Gastroesophageal sphincter (tissue), 4 donors: ENCODE results near the gene LIN37. TPM values are rescaled to one million over a fixed set of nuclear protein-coding genes. Genes with fewer than 3 reads are reported as not detected.
A peak's percentile ranks its signal among the peaks of the same experiment; 100 is the strongest.

Source experiments
- ATAC-seq: fragments of 150-250 bp; one replicate; pipeline ENCODE4 v1.9.1; 2016; ENCODE audit warnings: mild to moderate bottlenecking, moderate library complexity
- H3K27ac ChIP-seq, 4 donors: fragments of 200-600 bp; sonication (generic) in 3 of 4; 1 replicate in 3 of 4; 2 replicates in 1 of 4; pipeline ENCODE4 v1.5.1; 2016 to 2019
- H3K27me3 ChIP-seq: fragments of 200-600 bp; sonication (generic); one replicate; pipeline ENCODE4 v1.5.1; 2019
- H3K36me3 ChIP-seq, 2 donors: fragments of 200-600 bp; sonication (generic); one replicate each; pipeline ENCODE4 v1.5.1; 2019; ENCODE audit warnings: control low read depth in 1 of 2
- H3K4me1 ChIP-seq, 3 donors: fragments of 200-600 bp; sonication (generic); 1 replicate in 2 of 3; 2 replicates in 1 of 3; pipeline ENCODE4 v1.5.1; 2016 to 2019; ENCODE audit warnings: control low read depth in 2 of 3
- H3K4me3 ChIP-seq, 2 donors: fragments of 200-600 bp; sonication (generic); one replicate each; pipeline ENCODE4 v1.5.1; 2019; ENCODE audit warnings: mild to moderate bottlenecking in 1 of 2, moderate library complexity in 1 of 2
- H3K9me3 ChIP-seq, 3 donors: fragments of 200-600 bp; sonication (generic); one replicate each; pipeline ENCODE4 v1.5.1; 2017 to 2019; ENCODE audit warnings: control low read depth in 2 of 3
- CTCF ChIP-seq, 4 experiments: fragments of 200-600 bp in 2 of 4; fragments of 450-650 bp in 2 of 4; sonication (generic) in 1 of 4; IDR thresholded peaks; one replicate each; pipeline ENCODE4 v1.5.1; 2017 to 2019; ENCODE audit warnings: antibody characterized with exemption in 4 of 4, mild to moderate bottlenecking in 2 of 4, moderate library complexity in 2 of 4
- EP300 ChIP-seq: sonication (generic); formaldehyde crosslinking; IDR thresholded peaks from one replicate; pipeline ENCODE4 v1.6.1; 2017; ENCODE audit warnings: antibody characterized with exemption, mild to moderate bottlenecking
- POLR2A ChIP-seq, 2 donors: fragments of 450-650 bp; IDR thresholded peaks; one replicate each; pipeline ENCODE4 v1.6.1; 2017; ENCODE audit warnings: antibody characterized with exemption in 2 of 2, mild to moderate bottlenecking in 2 of 2, moderate library complexity in 1 of 2
- POLR2AphosphoS5 ChIP-seq: sonication (generic); formaldehyde crosslinking; IDR thresholded peaks from one replicate; pipeline ENCODE4 v1.6.1; 2017; ENCODE audit warnings: antibody characterized with exemption
- WGBS, 2 donors: methylation state at CpG; one replicate each; pipeline ENCODE4 v1.1.5; 2018; ENCODE audit warnings: low coverage in 1 of 2; 5-methylcytosine and 5-hydroxymethylcytosine counted together
- total RNA-seq, 4 donors: library from RNA; depleted of rRNA; stranded (reverse); fragments of >200 nt; gene quantifications; one replicate each; pipeline ENCODE4 v1.1.0, GENCODE V29; 2016

Gene LIN37
- 10 to 100 TPM; 14.4 to 29.4 (median 18.7) TPM for total RNA-seq

GRCh38 chr19:35748106-35749020 is at the start of gene LIN37:
Gene LIN37 (plus strand): TSS chr19:35748576. CDS start chr19:35748725, 149 bp downstream.
- ATAC-seq = peak; percentile 93
- peaks cover 0 to 34% of the 10 kb centered on the region in 2 donors for H3K36me3 ChIP-seq
- WGBS, 2 donors = 2 to 3% methylated on average over 17 to 19 of the region's 45 CpGs
- TF ChIP-seq EP300 = no peak
- TF ChIP-seq POLR2AphosphoS5 = peak; percentile 93
- peak; percentile 79 to 87 for TF ChIP-seq POLR2A (IDR thresholded peaks at IDR 0.05)
- peak in 2 of 4 experiments; percentile 14 to 15 for TF ChIP-seq CTCF (IDR thresholded peaks at IDR 0.05)
- no peaks in the 10 kb centered on the region for H3K27me3 ChIP-seq
- peak within 1 kb of the TSS; percentile 70 to 87 (median 87) for H3K27ac ChIP-seq
- peaks cover 0 to 61% (median 28%) of the 10 kb centered on the region in 3 donors for H3K4me1 ChIP-seq
- H3K4me3 ChIP-seq = peak within 1 kb of the TSS; percentile 79 to 81
- no peaks in the 10 kb centered on the region for H3K9me3 ChIP-seq

- Histone ChIP-seq H3K4me3 (peak overlapping the region; percentile 46 to 62), H3K27ac (peak overlapping the region in 3 of 4 donors; percentile 14 to 71 (median 53)), H3K27me3 (peaks cover 16% of the 10 kb centered on the region), H3K9me3 (no peaks in the 10 kb centered on the region), H3K4me1 (peaks cover 0 to 15% (median 0%) of the 10 kb centered on the region in 3 donors), H3K36me3 (no peaks in the 10 kb centered on the region)
- ATAC-seq = peak; percentile 100
- 0% methylated on average over 1 to 9 of the region's 50 CpGs for WGBS, 2 donors
- TF ChIP-seq EP300 = no peak
- TF ChIP-seq CTCF (IDR thresholded peaks at IDR 0.05) = no peak
- no peak for TF ChIP-seq POLR2A (IDR thresholded peaks at IDR 0.05)
- TF ChIP-seq POLR2AphosphoS5 = no peak
These were observed 46.0 kb upstream of the LIN37 start for GRCh38 chr19:35702223-35703012.

DNA sequence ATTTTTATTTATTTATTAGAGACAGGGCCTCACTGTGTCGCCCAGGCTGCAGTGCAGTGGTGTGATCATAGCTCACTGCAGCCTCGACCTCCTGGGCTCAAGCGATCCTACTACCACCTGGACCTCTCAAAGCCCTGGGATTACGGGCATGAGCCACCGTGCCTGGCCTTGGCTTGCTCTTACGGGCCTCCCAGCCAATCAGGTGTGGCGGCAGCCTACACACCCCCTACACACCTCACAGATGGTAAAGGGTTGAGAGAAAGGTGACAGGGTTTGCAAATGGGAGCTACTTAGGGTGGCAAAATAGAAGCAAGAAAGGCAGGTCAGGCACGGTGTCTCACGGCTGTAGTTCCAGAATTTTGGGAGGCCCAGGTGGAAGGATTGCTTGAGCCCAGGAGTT is 45.0 kb upstream of the LIN37 start:
- H3K27me3 ChIP-seq = peaks cover 16% of the 10 kb centered on the region
- no peak for ATAC-seq
- 75% methylated on average over 2 of the region's 9 CpGs; no CpG with 5 or more reads in 1 of the 2 donors for WGBS, 2 donors
- no peak overlapping the region for H3K27ac ChIP-seq
- H3K4me3 ChIP-seq = no peak overlapping the region
- no peaks in the 10 kb centered on the region for H3K9me3 ChIP-seq
- no peaks in the 10 kb centered on the region for H3K36me3 ChIP-seq
- H3K4me1 ChIP-seq = peaks cover 0 to 15% (median 0%) of the 10 kb centered on the region in 3 donors
- TF ChIP-seq POLR2A (IDR thresholded peaks at IDR 0.05) (no peak), CTCF (IDR thresholded peaks at IDR 0.05) (no peak), POLR2AphosphoS5 (no peak), EP300 (no peak)

DNA sequence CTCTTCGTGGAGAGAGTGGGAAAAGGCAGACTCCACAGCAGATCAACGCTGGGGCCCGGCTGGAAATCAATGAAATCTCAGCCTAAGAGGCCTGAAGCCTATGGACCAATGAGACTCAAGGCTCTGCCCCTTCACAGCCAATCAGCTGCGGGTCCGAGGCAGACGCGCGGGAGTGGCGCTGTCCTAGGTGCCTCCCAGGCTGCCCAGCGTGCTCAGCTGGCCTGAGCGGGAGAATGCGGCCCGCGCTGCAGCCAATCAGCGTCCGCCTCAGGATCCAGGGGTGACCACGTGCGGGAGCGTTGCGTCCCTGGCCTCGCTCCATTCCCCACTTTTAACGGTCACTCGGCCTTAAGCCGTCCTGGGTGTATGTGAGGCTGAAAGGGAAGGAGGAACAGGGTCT is 44.2 kb upstream of the LIN37 start, which contains the start of gene ZBTB32:
ZBTB32 (plus strand) TSS at position 341 of the 400 bp plus-strand sequence. CDS start 10,069 bp downstream, outside the sequence.
- no peak within 1 kb of the TSS for H3K27ac ChIP-seq
- no peak for ATAC-seq
- no peaks in the 10 kb centered on the region for H3K9me3 ChIP-seq
- WGBS, 2 donors = 23 to 25% methylated on average over 4 to 8 of the region's 24 CpGs
- H3K4me1 ChIP-seq = peaks cover 0 to 15% (median 0%) of the 10 kb centered on the region in 3 donors
- H3K4me3 ChIP-seq = no peak within 1 kb of the TSS
- H3K36me3 ChIP-seq = no peaks in the 10 kb centered on the region
- no peak for TF ChIP-seq POLR2A (IDR thresholded peaks at IDR 0.05)
- no peak for TF ChIP-seq EP300
- no peak for TF ChIP-seq POLR2AphosphoS5
- TF ChIP-seq CTCF (IDR thresholded peaks at IDR 0.05) = no peak
- peaks cover 16% of the 10 kb centered on the region for H3K27me3 ChIP-seq
